Stimulated activated CD8-positive, alpha-beta memory T cell treated with anti-CD3 and anti-CD28 coated beads, Interleukin-2, amount 100 ng/mL, for 48 hours (primary cell): ENCODE data around the gene ARHGAP21.

ENCODE experiments used
- DNase-seq, 2 donors: peaks; one replicate each; pipeline ENCODE4 v3.0.0-alpha.2; 2020; ENCODE audit warnings: low read depth in 2 of 2

The ARHGAP21 gene

GRCh38 chr10:24722676-24723385 is 856 bp downstream of the ARHGAP21 start:
- DNase-seq = peak; percentile 26 to 29

- DNase-seq = no peak
Measured at GRCh38 chr10:24722131-24722675, 1.5 kb downstream of the ARHGAP21 start.

- no peak for DNase-seq
Measured at GRCh38 chr10:24721229-24722106, 2.2 kb downstream of the ARHGAP21 start.

GRCh38 chr10:24720096-24720495 is 3.6 kb downstream of the ARHGAP21 start:
- no peak for DNase-seq

- no peak for DNase-seq
Measured at GRCh38 chr10:24718031-24718855, 5.4 kb downstream of the ARHGAP21 start.

- no peak for DNase-seq
Measured at GRCh38 chr10:24716295-24716694, 7.4 kb downstream of the ARHGAP21 start.

- no peak for DNase-seq
Measured at GRCh38 chr10:24715246-24715769, 8.4 kb downstream of the ARHGAP21 start.

GRCh38 chr10:24713086-24713485 is 10.6 kb downstream of the ARHGAP21 start:
- DNase-seq = no peak

- no peak for DNase-seq
Measured at GRCh38 chr10:24711465-24711864, 12.2 kb downstream of the ARHGAP21 start.

- no peak for DNase-seq
Measured at GRCh38 chr10:24708081-24708480, 15.6 kb downstream of the ARHGAP21 start.

- DNase-seq = no peak
Measured at GRCh38 chr10:24707445-24707844, 16.2 kb downstream of the ARHGAP21 start.

GRCh38 chr10:24706479-24707118 is 17.1 kb downstream of the ARHGAP21 start:
- peak in 1 of 2 donors; percentile 20 for DNase-seq

GRCh38 chr10:24703700-24704099 is 20.0 kb downstream of the ARHGAP21 start:
- DNase-seq = no peak

- DNase-seq = no peak
Measured at GRCh38 chr10:24701447-24701846, 22.2 kb downstream of the ARHGAP21 start.

GRCh38 chr10:24700948-24701347 is 22.7 kb downstream of the ARHGAP21 start:
- no peak for DNase-seq

- no peak for DNase-seq
Measured at GRCh38 chr10:24698270-24698669, 25.4 kb downstream of the ARHGAP21 start.

GRCh38 chr10:24697080-24697479 is 26.6 kb downstream of the ARHGAP21 start:
- DNase-seq = no peak

- no peak for DNase-seq
Measured at GRCh38 chr10:24695452-24695851, 28.2 kb downstream of the ARHGAP21 start.

- no peak for DNase-seq
Measured at GRCh38 chr10:24694086-24694485, 29.6 kb downstream of the ARHGAP21 start.

- no peak for DNase-seq
Measured at GRCh38 chr10:24690961-24691512, 32.6 kb downstream of the ARHGAP21 start.
